Measurements from ENCODE around the gene GSS. TPM values are rescaled to one million over a fixed set of nuclear protein-coding genes. Genes with fewer than 3 reads are reported as not detected.

GSS gene
- polyA plus RNA-seq, 1 donor = 19.1 TPM

DNA sequence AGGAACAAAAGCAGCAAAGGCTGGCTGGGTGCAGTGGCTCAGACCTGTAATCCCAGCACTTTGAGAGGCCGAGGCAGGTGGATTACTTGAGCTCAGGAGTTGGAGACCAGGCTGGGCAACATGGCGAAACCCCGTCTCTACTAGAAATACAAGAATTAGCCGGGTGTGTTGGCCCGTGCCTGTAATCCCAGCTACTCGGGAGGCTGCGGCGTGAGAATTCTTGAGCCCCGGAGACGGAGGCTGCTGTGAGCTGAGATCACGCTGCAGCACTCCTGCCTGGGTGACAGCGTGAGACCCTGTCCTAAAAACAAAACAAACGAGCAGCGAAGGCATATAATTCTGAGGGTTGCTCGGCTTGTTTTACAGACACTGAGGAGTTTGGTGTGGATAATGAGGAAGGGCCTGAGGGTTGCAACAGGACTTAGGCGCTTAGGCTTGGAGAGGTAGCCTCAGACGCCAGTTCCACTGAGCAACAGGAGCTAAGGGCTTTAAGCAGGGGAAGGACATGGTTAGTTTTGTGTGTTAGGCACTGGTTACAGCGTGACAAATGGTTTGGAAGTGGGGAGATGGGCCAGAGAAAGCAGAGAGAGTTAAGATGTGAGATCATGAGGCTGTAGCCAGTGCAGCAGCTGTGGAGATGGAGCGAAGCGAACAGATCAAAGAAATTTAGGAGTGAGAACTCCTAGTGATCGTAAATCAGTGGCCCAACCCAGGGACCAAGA, 1.3 kb upstream of the GSS start:
- H3K36me3 ChIP-seq (ENCODE audit: control insufficient read depth, insufficient read depth, low read length) = no peaks in the 10 kb centered on the region
- no peak overlapping the region for H3K27ac ChIP-seq (ENCODE audit: low read length)
- H3K4me3 ChIP-seq (ENCODE audit: low read length) = no peak overlapping the region
- no peaks in the 10 kb centered on the region for H3K9me3 ChIP-seq (ENCODE audit: control insufficient read depth, low read depth, low read length)
- WGBS (ENCODE audit: insufficient coverage, low lambda C conversion rate) = 93% methylated on average over 3 of the region's 21 CpGs
- no peak for DNase-seq
- peaks cover 14% of the 10 kb centered on the region for H3K4me1 ChIP-seq (ENCODE audit: control insufficient read depth, insufficient read depth, low read length)
- peaks cover 31% of the 10 kb centered on the region for H3K27me3 ChIP-seq (ENCODE audit: control insufficient read depth, insufficient read depth, low read length)

DNA sequence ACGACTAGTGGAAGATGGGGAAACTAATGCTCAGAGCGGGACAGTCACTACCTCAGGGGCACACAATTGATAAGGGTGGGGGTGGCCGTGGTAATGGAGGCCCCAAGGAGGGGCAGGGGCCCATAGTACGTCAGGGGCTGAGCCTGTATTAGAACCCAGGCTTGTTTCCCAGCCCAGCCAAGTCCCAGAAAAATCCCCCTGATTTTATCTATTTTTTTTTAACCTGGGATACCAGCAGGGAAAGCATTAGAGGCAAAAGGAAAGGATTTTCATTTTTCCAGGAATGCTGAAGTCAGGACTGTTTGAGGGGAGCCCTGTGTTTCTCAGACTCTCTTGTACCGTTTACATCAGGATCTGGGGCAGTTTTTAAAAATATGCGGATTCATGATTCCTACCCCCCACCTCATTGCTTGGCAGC, 444 bp upstream of the GSS start:
- WGBS (ENCODE audit: insufficient coverage, low lambda C conversion rate) = no CpG with 5 or more reads among the region's 6 CpGs

DNA sequence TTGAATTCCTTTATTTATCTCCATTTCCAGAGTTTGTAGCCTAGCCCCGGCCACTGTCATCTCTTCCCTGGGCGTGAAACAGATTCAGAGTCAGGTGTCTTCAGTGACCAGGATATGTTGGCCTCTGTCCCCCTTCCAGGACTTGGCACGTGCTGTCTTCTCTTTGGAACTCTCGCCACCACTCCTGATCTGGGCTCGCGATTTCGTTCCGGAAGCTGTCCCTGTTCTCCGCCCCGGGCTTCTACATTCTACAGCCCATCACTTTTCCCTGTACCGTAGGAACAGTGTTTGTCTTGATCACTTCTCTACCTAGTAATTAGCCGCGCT, 739 bp downstream of the GSS start:
- Histone ChIP-seq H3K27ac (ENCODE audit: low read length) (no peak overlapping the region), H3K9me3 (ENCODE audit: control insufficient read depth, low read depth, low read length) (no peaks in the 10 kb centered on the region), H3K27me3 (ENCODE audit: control insufficient read depth, insufficient read depth, low read length) (peaks cover 24% of the 10 kb centered on the region), H3K4me3 (ENCODE audit: low read length) (peak overlapping the region; percentile 51), H3K36me3 (ENCODE audit: control insufficient read depth, insufficient read depth, low read length) (no peaks in the 10 kb centered on the region), H3K4me1 (ENCODE audit: control insufficient read depth, insufficient read depth, low read length) (peaks cover 14% of the 10 kb centered on the region)
- 80% methylated on average over 1 of the region's 13 CpGs for WGBS (ENCODE audit: insufficient coverage, low lambda C conversion rate)
- DNase-seq = no peak

More for the DNA sequence above, 444 bp upstream of the GSS start:
- peaks cover 14% of the 10 kb centered on the region for H3K4me1 ChIP-seq (ENCODE audit: control insufficient read depth, insufficient read depth, low read length)
- H3K36me3 ChIP-seq (ENCODE audit: control insufficient read depth, insufficient read depth, low read length) = no peaks in the 10 kb centered on the region
- no peaks in the 10 kb centered on the region for H3K9me3 ChIP-seq (ENCODE audit: control insufficient read depth, low read depth, low read length)
- no peak for DNase-seq
- H3K27me3 ChIP-seq (ENCODE audit: control insufficient read depth, insufficient read depth, low read length) = peaks cover 26% of the 10 kb centered on the region
- H3K27ac ChIP-seq (ENCODE audit: low read length) = peak overlapping the region; percentile 39
- H3K4me3 ChIP-seq (ENCODE audit: low read length) = peak overlapping the region; percentile 51

DNA sequence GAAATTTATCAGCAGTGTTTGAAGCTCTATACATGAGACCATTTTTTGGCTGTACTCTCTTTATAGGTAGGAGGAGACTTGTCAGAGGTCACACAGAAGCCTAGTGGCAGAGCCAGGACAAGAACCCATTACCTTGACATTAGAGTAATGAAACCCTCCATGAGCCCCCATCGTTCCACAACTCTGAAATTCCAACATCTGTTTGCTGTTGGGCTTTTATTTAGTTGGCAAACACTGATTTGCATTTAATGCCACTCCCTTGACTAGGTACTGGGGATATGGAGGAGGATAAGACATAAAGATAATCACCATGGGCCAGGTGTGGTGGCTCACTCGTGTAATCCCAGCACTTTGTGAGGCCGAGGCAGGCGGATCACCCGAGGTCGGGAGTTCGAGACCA, 1.6 kb downstream of the GSS start:
- Histone ChIP-seq H3K4me3 (ENCODE audit: low read length) (no peak overlapping the region), H3K27ac (ENCODE audit: low read length) (no peak overlapping the region), H3K36me3 (ENCODE audit: control insufficient read depth, insufficient read depth, low read length) (no peaks in the 10 kb centered on the region), H3K9me3 (ENCODE audit: control insufficient read depth, low read depth, low read length) (no peaks in the 10 kb centered on the region), H3K27me3 (ENCODE audit: control insufficient read depth, insufficient read depth, low read length) (peaks cover 24% of the 10 kb centered on the region), H3K4me1 (ENCODE audit: control insufficient read depth, insufficient read depth, low read length) (peaks cover 14% of the 10 kb centered on the region)
- no peak for DNase-seq
- WGBS (ENCODE audit: insufficient coverage, low lambda C conversion rate) = no CpG with 5 or more reads among the region's 7 CpGs

DNA sequence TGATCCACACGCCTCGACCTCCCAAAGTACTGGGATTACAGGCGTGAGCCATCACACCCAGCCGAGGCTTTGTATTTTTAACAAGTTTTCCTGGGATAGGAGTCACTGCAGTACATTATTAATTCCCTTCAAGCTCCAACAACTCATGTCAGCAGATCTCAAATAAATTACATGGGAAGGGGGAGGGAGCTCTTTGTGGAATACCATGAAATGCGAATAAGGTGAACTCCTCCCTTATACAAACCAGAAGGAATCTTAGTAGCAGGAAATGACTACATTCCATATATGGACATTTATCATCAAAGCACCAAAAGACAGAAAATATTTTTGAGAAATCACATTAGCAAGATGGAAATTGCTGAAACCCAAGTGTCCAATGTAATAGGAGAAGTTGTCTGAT, 2.9 kb downstream of the GSS start:
- Histone ChIP-seq H3K4me1 (ENCODE audit: control insufficient read depth, insufficient read depth, low read length) (peaks cover 14% of the 10 kb centered on the region), H3K27ac (ENCODE audit: low read length) (no peak overlapping the region), H3K36me3 (ENCODE audit: control insufficient read depth, insufficient read depth, low read length) (no peaks in the 10 kb centered on the region), H3K9me3 (ENCODE audit: control insufficient read depth, low read depth, low read length) (no peaks in the 10 kb centered on the region), H3K27me3 (ENCODE audit: control insufficient read depth, insufficient read depth, low read length) (peaks cover 14% of the 10 kb centered on the region), H3K4me3 (ENCODE audit: low read length) (no peak overlapping the region)
- DNase-seq = no peak
- no CpG with 5 or more reads among the region's 5 CpGs for WGBS (ENCODE audit: insufficient coverage, low lambda C conversion rate)

DNA sequence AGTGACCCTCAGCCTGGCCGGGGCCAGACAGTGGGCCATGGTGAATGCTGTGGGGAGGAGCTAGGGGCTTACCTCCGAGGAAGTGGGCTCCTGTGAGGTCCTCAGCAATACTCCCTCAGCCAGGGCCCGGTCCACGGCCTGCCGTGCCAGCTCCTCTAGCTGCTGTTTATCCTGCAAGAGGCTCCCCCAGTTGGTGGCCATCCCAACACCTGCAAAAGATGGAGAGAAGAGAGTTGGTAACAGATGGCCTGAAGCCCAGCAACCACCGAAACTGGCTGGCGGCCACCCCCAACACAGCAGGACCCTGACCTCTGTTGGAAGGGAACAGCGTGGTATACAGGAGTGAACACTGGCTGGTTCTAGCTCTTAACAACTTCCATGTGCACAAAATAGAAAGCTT, 4.0 kb downstream of the GSS start:
- H3K9me3 ChIP-seq (ENCODE audit: control insufficient read depth, low read depth, low read length) = no peaks in the 10 kb centered on the region
- WGBS (ENCODE audit: insufficient coverage, low lambda C conversion rate) = no CpG with 5 or more reads among the region's 8 CpGs
- peaks cover 5% of the 10 kb centered on the region for H3K27me3 ChIP-seq (ENCODE audit: control insufficient read depth, insufficient read depth, low read length)
- no peak for DNase-seq
- H3K4me3 ChIP-seq (ENCODE audit: low read length) = no peak overlapping the region
- H3K27ac ChIP-seq (ENCODE audit: low read length) = no peak overlapping the region
- peaks cover 15% of the 10 kb centered on the region for H3K4me1 ChIP-seq (ENCODE audit: control insufficient read depth, insufficient read depth, low read length)
- no peaks in the 10 kb centered on the region for H3K36me3 ChIP-seq (ENCODE audit: control insufficient read depth, insufficient read depth, low read length)

DNA sequence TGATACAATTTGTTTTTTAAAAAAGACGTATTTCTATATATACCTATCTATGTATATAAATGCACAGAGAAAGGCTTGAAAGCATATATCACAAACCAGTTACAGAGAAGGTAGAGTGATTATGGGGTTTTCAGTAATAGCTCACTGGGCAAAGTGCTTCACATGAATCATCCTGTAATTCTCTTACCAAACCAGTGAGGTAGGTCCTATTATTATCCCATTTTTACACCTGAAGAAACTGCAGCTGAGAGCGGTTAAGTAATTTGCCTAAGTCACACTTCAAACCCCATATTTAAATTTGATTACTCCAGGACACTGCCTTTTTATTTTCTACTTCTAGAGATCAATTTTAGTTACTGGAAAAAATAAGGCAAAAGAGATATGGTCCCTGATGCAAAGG, 4.4 kb downstream of the GSS start:
- Histone ChIP-seq H3K36me3 (ENCODE audit: control insufficient read depth, insufficient read depth, low read length) (no peaks in the 10 kb centered on the region), H3K4me1 (ENCODE audit: control insufficient read depth, insufficient read depth, low read length) (peaks cover 16% of the 10 kb centered on the region), H3K9me3 (ENCODE audit: control insufficient read depth, low read depth, low read length) (no peaks in the 10 kb centered on the region), H3K4me3 (ENCODE audit: low read length) (no peak overlapping the region), H3K27ac (ENCODE audit: low read length) (no peak overlapping the region), H3K27me3 (ENCODE audit: control insufficient read depth, insufficient read depth, low read length) (peaks cover 1% of the 10 kb centered on the region)
- DNase-seq = peak in 1 of 2 donors; percentile 27
- 61% methylated on average over 2 of the region's 2 CpGs for WGBS (ENCODE audit: insufficient coverage, low lambda C conversion rate)

DNA sequence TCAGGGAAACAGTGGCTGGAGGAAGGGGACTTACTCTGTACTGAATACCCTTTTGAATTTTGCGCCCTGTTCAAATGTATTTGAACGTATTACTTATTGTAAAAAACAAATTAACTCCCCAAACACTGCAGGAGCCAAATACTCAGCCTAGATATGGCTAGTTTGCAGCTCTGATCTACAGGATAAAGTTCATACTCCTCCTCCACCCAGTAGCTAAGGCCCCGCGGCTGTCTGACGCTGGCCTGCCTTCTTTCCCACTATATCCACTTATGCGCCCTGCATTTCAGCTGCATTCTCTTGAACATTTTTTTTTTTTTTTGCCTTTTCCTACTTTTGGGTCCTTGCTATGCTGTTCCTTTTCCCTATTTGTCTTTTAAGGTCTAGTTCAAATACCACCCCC, 6.5 kb downstream of the GSS start:
- Histone ChIP-seq H3K27me3 (ENCODE audit: control insufficient read depth, insufficient read depth, low read length) (no peaks in the 10 kb centered on the region), H3K4me1 (ENCODE audit: control insufficient read depth, insufficient read depth, low read length) (peaks cover 15% of the 10 kb centered on the region), H3K27ac (ENCODE audit: low read length) (no peak overlapping the region), H3K9me3 (ENCODE audit: control insufficient read depth, low read depth, low read length) (no peaks in the 10 kb centered on the region), H3K4me3 (ENCODE audit: low read length) (no peak overlapping the region), H3K36me3 (ENCODE audit: control insufficient read depth, insufficient read depth, low read length) (no peaks in the 10 kb centered on the region)
- peak in 1 of 2 donors; percentile 22 for DNase-seq
- 24% methylated on average over 4 of the region's 6 CpGs for WGBS (ENCODE audit: insufficient coverage, low lambda C conversion rate)

DNA sequence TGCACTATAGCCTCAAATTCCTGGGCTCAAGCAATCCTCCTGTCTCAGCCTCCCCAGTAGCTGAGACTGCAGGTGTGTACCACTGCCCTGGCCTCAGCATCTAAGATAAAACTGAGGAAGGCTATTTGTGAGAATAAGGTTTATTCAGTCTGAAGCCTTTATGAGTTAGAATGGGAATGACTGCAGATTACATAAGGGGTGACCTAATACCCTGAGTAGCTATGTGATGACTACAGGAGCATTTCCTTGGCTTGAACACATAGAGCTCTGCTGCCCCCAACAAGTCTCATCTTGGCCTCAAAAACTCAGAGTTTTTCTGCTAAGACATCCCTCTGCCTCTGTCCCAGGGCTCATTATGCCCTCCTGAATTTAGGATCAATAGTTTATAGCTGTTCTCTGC, 7.6 kb downstream of the GSS start:
- peaks cover 15% of the 10 kb centered on the region for H3K4me1 ChIP-seq (ENCODE audit: control insufficient read depth, insufficient read depth, low read length)
- DNase-seq = no peak
- H3K27ac ChIP-seq (ENCODE audit: low read length) = no peak overlapping the region
- no peak overlapping the region for H3K4me3 ChIP-seq (ENCODE audit: low read length)
- no peaks in the 10 kb centered on the region for H3K36me3 ChIP-seq (ENCODE audit: control insufficient read depth, insufficient read depth, low read length)
- H3K9me3 ChIP-seq (ENCODE audit: control insufficient read depth, low read depth, low read length) = no peaks in the 10 kb centered on the region
- H3K27me3 ChIP-seq (ENCODE audit: control insufficient read depth, insufficient read depth, low read length) = no peaks in the 10 kb centered on the region

DNA sequence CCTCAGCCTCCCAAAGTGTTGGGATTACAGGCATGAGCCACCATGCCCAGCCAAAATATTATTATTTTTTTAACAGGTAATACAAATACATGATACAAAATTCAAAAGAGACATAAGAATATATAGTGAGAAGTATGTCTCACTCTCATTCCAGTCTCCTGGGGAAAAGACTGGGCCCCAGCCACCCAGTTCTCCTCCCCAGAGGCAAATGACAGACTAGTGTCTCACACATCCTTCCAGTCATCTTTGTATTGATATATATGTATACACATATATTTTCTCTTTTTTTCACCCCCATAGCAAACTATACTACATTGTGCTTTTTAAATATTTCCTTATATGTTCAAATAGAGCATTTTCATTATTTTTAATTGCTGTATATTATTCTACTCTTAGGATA, 8.3 kb downstream of the GSS start:
- Histone ChIP-seq H3K4me3 (ENCODE audit: low read length) (no peak overlapping the region), H3K27ac (ENCODE audit: low read length) (no peak overlapping the region), H3K4me1 (ENCODE audit: control insufficient read depth, insufficient read depth, low read length) (peaks cover 15% of the 10 kb centered on the region), H3K9me3 (ENCODE audit: control insufficient read depth, low read depth, low read length) (no peaks in the 10 kb centered on the region), H3K36me3 (ENCODE audit: control insufficient read depth, insufficient read depth, low read length) (peaks cover 7% of the 10 kb centered on the region), H3K27me3 (ENCODE audit: control insufficient read depth, insufficient read depth, low read length) (no peaks in the 10 kb centered on the region)
- DNase-seq = no peak

DNA sequence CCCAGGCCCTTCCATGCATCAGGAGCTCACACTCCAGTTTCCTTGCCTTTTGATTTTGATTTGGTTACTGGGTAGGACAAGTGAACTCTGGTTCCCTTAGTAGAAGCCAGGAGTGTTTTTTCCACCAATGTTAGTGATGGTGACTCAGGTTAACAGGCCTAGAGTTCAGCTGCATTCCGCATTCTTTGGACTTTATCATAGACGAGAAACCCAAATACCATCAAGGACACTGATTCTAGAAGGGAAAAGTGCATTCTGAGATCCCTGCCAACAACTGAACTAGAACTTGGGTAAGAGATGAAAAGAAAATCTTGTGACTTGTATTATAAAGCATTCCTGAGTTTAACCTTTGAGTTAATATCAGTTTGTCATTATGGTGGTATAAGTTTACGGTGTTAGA, 8.9 kb downstream of the GSS start:
- 83% methylated on average over 1 of the region's 3 CpGs for WGBS (ENCODE audit: insufficient coverage, low lambda C conversion rate)
- no peak overlapping the region for H3K27ac ChIP-seq (ENCODE audit: low read length)
- H3K4me1 ChIP-seq (ENCODE audit: control insufficient read depth, insufficient read depth, low read length) = peaks cover 15% of the 10 kb centered on the region
- H3K9me3 ChIP-seq (ENCODE audit: control insufficient read depth, low read depth, low read length) = no peaks in the 10 kb centered on the region
- peak in 1 of 2 donors; percentile 27 for DNase-seq
- peaks cover 13% of the 10 kb centered on the region for H3K36me3 ChIP-seq (ENCODE audit: control insufficient read depth, insufficient read depth, low read length)
- H3K4me3 ChIP-seq (ENCODE audit: low read length) = no peak overlapping the region
- H3K27me3 ChIP-seq (ENCODE audit: control insufficient read depth, insufficient read depth, low read length) = no peaks in the 10 kb centered on the region
